Peyer's patch (tissue), 4 donors: Measurements from ENCODE around the gene NCKAP5L.

Source experiments
- POLR2A ChIP-seq, 2 donors: fragments of 450-650 bp; IDR thresholded peaks; one replicate each; pipeline ENCODE4 v1.5.1; 2017; ENCODE audit warnings: antibody characterized with exemption in 2 of 2, mild to moderate bottlenecking in 2 of 2, moderate library complexity in 2 of 2
- TF ChIP-seq, protein P1 (sequence below), 6 experiments: fragments of 450-650 bp in 4 of 6; fragments of 200-600 bp in 2 of 6; sonication (generic) in 1 of 6; IDR thresholded peaks; one replicate each; pipeline ENCODE4 v1.5.1; 2017 to 2019; ENCODE audit warnings: antibody characterized with exemption in 6 of 6, mild to moderate bottlenecking in 3 of 6, moderate library complexity in 1 of 6

DNA sequence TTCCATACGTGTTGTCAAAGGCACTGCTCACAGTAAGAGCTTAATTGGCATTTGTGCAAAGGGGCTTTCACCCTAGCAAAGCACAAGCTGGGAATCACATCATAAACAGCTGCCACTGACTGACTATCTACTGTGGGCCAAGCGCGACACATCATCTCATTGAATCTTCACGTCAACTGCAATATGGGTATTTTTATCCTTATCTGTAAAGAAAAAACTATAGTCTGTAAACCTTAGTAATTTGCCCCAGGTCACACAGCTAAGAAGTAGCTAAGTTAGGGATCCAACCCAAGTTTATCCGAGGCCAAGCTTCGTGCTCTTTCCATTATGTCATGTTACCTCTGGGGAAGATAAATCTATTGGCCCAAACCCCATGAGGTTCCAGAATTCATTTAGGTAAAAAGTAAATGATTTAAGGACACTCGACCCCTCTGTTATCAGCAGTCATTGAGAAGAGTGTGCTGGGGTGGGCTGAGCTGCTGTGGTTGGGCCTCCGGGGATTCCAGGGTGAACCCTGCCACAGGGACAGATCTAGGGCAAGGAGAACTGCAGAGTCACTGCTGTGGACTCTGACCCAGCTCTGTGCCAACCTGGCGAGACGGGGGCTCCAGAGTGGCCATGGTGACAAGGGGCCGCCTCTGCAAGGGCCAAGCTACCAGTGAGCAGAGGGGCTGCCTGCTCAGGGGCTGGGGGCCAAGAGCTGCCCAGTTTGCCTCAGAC, 27.6 kb downstream of the NCKAP5L start:
- TF ChIP-seq, protein P1, sequence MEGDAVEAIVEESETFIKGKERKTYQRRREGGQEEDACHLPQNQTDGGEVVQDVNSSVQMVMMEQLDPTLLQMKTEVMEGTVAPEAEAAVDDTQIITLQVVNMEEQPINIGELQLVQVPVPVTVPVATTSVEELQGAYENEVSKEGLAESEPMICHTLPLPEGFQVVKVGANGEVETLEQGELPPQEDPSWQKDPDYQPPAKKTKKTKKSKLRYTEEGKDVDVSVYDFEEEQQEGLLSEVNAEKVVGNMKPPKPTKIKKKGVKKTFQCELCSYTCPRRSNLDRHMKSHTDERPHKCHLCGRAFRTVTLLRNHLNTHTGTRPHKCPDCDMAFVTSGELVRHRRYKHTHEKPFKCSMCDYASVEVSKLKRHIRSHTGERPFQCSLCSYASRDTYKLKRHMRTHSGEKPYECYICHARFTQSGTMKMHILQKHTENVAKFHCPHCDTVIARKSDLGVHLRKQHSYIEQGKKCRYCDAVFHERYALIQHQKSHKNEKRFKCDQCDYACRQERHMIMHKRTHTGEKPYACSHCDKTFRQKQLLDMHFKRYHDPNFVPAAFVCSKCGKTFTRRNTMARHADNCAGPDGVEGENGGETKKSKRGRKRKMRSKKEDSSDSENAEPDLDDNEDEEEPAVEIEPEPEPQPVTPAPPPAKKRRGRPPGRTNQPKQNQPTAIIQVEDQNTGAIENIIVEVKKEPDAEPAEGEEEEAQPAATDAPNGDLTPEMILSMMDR (IDR thresholded peaks at IDR 0.05): no peak
- TF ChIP-seq POLR2A (IDR thresholded peaks at IDR 0.05): no peak
